ENCODE measurements around the gene HOXD9.

DNA sequence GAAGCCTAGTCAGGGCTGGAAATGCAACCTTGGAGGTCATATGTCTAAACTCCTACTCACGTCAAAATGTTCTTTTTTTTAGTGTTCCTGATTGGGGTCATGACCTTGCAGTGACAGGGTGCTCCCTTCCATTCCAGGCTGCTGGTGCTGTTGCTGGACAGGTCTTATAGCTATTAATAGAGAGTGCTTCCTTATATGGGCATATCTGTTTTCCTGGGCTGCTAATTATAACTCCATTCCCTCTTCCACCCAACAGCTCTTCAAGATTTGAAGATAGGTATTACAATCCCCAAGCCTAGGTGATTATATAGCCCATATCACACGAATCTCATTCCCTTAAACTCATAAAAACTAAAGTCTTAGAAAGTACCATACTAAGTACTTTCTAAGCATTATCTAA is 47.2 kb downstream of the HOXD9 start:
- TF ChIP-seq, protein P1, sequence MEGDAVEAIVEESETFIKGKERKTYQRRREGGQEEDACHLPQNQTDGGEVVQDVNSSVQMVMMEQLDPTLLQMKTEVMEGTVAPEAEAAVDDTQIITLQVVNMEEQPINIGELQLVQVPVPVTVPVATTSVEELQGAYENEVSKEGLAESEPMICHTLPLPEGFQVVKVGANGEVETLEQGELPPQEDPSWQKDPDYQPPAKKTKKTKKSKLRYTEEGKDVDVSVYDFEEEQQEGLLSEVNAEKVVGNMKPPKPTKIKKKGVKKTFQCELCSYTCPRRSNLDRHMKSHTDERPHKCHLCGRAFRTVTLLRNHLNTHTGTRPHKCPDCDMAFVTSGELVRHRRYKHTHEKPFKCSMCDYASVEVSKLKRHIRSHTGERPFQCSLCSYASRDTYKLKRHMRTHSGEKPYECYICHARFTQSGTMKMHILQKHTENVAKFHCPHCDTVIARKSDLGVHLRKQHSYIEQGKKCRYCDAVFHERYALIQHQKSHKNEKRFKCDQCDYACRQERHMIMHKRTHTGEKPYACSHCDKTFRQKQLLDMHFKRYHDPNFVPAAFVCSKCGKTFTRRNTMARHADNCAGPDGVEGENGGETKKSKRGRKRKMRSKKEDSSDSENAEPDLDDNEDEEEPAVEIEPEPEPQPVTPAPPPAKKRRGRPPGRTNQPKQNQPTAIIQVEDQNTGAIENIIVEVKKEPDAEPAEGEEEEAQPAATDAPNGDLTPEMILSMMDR (IDR thresholded peaks at IDR 0.05) = no peak
- TF ChIP-seq POLR2A (IDR thresholded peaks at IDR 0.05) = no peak
